Stimulated activated CD8-positive, alpha-beta memory T cell treated with anti-CD3 and anti-CD28 coated beads, Interleukin-12 subunit alpha, Interleukin-12 subunit beta, amount 100 ng/mL, for 24 hours (primary cell): ENCODE measurements around the gene SLC7A5.
A peak's percentile ranks its signal among the peaks of the same experiment; 100 is the strongest.
"Not testable (repeated sequence)": the region's sequence is repeated elsewhere in the genome, so short reads cannot be mapped to it uniquely, and the experiment has no call there.

Experiments used
- DNase-seq: peaks from one replicate; pipeline ENCODE4 v3.0.0-alpha.2; 2020; ENCODE audit errors: extremely low read depth

The SLC7A5 gene

GRCh38 chr16:87794485-87795078 is 74.7 kb downstream of the SLC7A5 start:
- DNase-seq = no peak

DNA sequence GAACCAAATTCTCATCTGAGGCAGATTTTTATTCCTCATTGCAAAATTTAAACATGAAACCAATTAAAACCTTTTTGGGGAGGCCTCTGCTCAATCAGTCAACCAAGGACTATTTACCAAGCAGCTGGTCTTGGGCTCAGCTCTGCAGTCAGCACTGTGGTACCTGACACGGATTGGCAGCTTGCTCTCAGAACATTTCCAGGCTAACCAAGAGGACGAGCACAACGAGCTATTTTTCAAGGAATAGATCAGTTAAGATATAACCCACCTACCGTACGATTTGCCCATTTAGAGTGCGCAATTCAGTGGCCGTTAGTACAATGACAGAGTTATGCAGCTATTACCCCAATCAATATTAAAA is 77.1 kb downstream of the SLC7A5 start:
- DNase-seq = no peak

GRCh38 chr16:87791295-87792204 is 77.8 kb downstream of the SLC7A5 start:
- DNase-seq = no peak

DNA sequence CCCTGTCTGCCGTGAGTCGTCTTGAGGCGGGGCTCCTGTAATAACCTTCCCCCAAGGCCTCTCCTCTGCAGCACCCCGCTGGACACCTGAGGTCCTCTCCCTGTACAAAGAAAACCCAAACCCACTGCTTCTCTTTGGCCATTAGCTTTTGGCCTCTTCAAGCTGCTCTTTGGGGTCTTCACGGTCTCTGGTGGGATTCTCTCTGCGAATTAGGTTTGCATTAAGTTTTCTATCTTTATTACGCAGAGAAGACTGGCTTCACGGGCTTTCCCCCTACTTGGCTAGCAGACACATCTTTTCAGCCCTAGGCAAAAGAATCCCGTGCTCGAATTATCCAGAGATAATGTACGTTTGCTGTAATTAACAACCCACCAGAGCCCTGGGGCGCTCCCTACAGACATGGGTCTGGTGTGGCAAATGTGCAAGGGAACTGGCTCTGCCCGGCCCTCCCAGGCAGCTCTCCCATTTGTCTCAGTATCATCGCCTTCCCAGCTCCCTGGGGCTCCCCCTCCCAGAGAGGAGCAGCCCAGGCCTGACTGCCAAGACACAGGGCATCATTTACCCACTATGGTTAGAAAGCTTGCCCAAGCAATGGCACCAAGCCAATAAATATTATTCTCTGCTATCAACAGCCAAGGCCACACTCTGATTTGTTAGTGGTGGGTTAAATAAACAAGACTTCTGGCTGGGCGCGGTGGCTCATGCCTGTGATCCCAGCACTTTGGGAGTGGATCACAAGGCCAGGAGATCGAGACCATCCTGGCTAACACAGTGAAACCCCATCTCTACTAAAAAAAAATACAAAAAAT is 78.8 kb downstream of the SLC7A5 start:
- DNase-seq = no peak

DNA sequence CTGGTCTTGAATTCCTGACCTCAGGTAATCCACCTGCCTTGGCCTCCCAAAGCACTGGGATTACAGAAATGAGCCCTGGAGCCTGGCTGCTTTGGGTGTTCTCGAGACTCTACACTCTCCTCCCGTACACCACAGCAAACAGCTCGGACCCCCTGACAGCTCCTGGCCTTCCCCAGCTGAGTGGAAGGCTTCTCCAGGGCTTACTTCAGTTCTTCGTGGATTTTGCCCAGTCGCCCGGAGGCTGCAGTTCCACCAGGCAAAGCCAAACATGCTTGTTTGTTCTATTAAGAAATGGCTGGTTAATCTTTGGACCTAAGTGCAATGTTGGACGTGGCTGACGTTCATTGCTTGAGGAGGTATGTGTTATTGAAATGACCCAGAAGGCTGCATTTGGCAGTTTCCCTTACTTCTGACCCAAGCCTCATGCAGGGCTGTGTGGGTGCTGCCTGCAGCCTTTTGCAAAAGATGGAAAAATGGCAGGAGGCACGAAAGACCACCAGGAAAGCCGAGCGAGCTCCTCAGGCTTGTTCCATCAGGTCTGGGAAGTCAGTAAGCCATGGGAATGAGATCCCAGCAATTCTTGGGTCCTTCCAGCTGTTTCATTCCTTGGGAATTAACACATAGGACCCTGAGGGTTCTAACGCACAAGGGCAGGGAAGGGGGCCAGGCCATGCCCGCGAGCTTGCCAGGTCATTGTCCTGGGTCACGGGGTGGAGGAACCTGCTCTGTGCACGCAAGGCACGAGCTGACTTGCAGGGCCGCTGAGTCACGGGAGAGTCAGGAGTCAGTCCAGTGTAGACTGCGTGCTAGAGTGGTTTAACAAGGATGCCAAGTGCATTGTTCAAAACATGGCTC is 79.6 kb downstream of the SLC7A5 start:
- no peak for DNase-seq

DNA sequence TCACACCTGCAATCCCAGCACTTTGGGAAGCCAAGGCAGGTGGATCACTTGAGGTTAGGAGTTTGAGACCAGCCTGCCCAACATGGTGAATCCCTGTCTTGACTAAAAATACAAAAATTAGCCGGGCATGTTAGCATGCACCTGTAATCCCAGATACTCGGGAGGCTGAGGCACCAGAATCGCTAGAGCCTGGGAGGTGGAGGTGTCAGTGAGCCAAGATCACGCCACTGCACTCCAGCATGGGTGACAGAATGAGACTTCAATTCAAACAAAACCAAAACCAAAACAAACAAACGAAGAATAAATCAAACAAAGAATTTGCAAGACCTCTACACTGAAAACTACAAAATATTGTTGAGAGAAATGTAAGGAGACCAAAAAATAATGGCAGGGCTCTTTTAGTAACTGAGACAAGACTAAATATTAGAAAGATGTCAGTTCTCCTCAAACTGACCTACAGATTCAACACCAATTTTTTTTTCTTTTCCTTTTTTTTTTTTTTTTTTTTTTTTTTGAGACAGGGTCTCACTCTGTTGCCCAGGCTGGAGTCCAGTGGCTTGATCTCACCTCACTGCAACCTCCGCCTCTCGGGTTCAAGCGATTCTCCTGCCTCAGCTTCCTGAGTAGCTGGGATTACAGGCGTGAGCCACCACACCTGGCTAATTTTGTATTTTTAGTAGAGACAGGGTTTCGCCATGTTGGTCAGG is 80.4 kb downstream of the SLC7A5 start:
- not testable (repeated sequence) for DNase-seq

- not testable (repeated sequence) for DNase-seq
Observed at GRCh38 chr16:87787451-87788091, 81.7 kb downstream of the SLC7A5 start.

GRCh38 chr16:87784812-87785211 is 84.5 kb downstream of the SLC7A5 start:
- DNase-seq = no peak

DNA sequence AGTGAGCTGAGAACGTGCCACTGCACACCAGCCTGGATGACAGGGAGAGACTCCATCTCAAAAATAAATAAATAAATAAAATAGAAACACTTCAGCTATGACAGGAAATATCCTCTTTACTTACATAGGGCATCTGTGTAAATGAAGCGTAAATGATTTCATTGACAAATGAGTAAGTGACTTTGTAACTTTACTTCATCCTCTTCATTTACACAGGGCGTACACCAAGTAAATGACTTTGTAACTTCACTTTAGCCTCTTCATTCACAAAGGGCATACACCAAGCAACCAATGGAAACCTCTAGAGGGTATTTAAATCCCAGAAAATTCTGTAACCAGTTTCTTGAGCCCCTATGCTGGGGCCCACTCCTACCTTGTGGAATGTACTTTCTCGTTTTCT is 87.3 kb downstream of the SLC7A5 start:
- no peak for DNase-seq

DNA sequence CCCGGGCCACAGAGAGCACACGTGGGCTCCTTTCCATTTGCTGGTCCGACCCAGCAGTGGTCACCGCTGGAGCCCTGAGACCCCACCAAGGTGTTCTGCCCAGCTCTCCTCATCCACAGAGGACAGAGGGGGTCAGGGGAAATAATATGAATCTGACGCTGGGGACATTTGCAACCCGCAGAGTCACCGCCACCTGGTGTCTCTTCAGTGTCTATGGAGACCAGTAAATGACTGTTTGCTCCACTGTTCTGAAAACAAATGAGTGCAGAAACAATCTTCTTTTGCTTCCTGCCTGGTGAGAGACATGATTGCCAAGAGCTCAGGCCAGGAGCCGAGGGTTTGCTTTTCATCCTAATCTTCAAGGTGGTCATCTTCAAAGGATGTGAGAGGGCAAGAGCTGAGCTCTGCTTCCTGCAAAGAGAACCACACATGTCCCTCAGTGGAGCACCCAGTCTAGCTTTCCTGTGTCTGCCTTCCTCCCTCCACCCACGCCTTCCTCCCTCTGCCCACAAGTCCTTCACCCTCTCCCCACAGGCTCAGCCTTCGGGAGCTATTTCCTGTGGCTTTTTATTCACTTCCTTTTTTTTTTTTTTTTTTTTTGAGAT is 88.8 kb downstream of the SLC7A5 start:
- peak; percentile 20 for DNase-seq
